Endothelial cell of umbilical vein (primary cell): ENCODE measurements around the gene MYO9A.

Experiments
- CTCF ChIP-seq, 2 donors: IDR thresholded peaks; 1 replicate in 1 of 2; 2 replicates in 1 of 2; pipeline ENCODE4 v1.5.1; 2011; ENCODE audit warnings: low read length in 2 of 2, mild to moderate bottlenecking in 2 of 2, moderate library complexity in 2 of 2, control low read depth in 1 of 2, inconsistent platforms in 1 of 2, low read depth in 1 of 2; ENCODE audit not compliant: insufficient read depth in 1 of 2; ENCODE audit errors: extremely low read depth in 1 of 2
- EZH2 ChIP-seq: IDR thresholded peaks from 2 replicates; pipeline ENCODE4 v1.6.1; 2012; ENCODE audit warnings: borderline replicate concordance, low read depth, mild to moderate bottlenecking, moderate library complexity, low read length, inconsistent platforms; ENCODE audit not compliant: severe bottlenecking
- JUN ChIP-seq: IDR thresholded peaks from 2 replicates; pipeline ENCODE4 v1.6.1; 2011; ENCODE audit warnings: borderline replicate concordance, low read depth; ENCODE audit not compliant: insufficient read length, insufficient read depth
- POLR2A ChIP-seq: IDR thresholded peaks from 2 replicates; pipeline ENCODE4 v1.6.1; 2012; ENCODE audit warnings: low read depth, mild to moderate bottlenecking, control low read depth, low read length
- POLR2AphosphoS5 ChIP-seq: IDR thresholded peaks from 2 replicates; pipeline ENCODE4 v1.6.1; 2012; ENCODE audit warnings: low read depth, mild to moderate bottlenecking, control low read depth, low read length, moderate library complexity; ENCODE audit not compliant: insufficient read depth

- no peak for TF ChIP-seq POLR2A
- TF ChIP-seq POLR2AphosphoS5, result no peak
- TF ChIP-seq CTCF (IDR thresholded peaks at IDR 0.05; ENCODE audit: extremely low read depth in 1 of 2, insufficient read depth in 1 of 2, low read depth in 1 of 2, low read length in 2 of 2), result no peak
- TF ChIP-seq EZH2, result no peak
- TF ChIP-seq JUN, result no peak
These were observed 28.3 kb upstream of the MYO9A start for GRCh38 chr15:72146221-72146620.
